Thyroid gland (tissue), 4 donors: Measurements from ENCODE around the gene VPS72.

Experiments used
- CTCF ChIP-seq, 6 experiments: fragments of 200-600 bp in 3 of 6; fragments of 450-650 bp in 3 of 6; sonication (generic) in 3 of 6; IDR thresholded peaks; one replicate each; pipeline ENCODE4 v1.5.1; 2016 to 2019; ENCODE audit warnings: antibody characterized with exemption in 6 of 6, mild to moderate bottlenecking in 2 of 6, inconsistent platforms in 1 of 6, moderate library complexity in 1 of 6
- POLR2A ChIP-seq, 2 donors: fragments of 450-650 bp; IDR thresholded peaks; one replicate each; pipeline ENCODE4 v1.6.1; 2017; ENCODE audit warnings: antibody characterized with exemption in 2 of 2, mild to moderate bottlenecking in 2 of 2, moderate library complexity in 1 of 2

- TF ChIP-seq CTCF (IDR thresholded peaks at IDR 0.05), result no peak
- no peak for TF ChIP-seq POLR2A (IDR thresholded peaks at IDR 0.05)
Observed at GRCh38 chr1:151128800-151129199, 61.2 kb downstream of the VPS72 start.
